HG03378 (cell line): ENCODE data around the gene CD247.

Source experiments
- ATAC-seq: cut with Tn5 transposase; IDR thresholded peaks from one replicate; pipeline ENCODE4 v1.9.1; 2021; ENCODE audit warnings: mild to moderate bottlenecking, moderate library complexity; ENCODE audit not compliant: unreplicated experiment

Gene CD247

DNA sequence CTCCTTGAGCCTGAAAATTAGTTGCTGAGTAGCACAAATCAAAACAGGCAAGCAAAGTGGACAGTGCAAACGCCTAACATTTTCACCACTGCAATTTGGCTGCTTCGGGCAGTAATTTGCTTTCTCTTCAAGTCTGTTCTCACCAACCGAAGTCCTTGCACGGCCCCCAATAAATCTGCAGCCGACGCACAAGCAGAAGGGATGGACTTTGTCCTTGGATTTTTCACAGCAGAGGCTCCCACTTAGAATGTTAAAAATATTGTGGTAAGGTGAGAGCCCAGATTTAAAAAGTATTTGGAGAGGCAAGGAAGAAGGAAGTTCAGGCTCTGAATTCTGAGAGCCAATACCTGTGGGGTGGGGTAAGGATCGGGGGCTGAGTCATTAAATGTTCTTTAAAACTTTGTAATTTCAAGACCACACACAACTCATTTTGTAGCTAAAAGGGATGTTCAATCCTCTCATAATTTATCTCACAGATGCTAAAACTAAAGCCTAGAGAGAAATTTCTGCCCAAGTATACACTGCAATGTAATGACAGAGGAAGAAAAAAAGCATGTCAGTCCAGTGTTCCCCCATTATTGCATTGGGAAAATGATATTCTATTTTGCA, 6.2 kb downstream of the CD247 start:
- ATAC-seq, result no peak

DNA sequence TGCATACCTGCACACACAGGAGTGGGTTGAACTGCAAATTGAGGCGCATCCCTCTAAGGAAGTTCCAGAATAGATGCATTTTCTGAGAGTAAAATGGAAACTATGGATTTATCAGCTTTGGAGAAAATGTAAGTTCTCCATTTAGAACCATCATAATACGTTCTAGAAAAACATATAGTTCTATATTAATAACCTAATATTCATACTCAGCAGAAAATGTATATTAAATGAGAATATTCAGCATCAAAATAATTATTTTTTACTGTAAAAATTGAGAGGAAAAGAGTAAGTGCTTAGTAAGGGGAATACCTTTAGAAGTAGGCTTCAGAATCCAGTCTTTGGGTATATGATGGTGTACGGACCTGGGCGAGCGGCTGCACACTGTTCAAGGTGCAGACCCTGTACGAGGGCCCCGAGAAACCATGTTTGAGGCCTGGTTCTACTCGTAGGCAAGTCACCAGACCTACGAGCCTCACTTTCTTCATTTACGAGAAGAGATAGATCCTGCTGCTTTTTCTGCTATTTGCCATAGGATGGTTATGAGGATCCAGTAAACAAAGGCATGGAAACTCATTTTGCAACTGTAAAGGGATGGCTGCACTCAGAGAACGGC, 6.8 kb downstream of the CD247 start:
- ATAC-seq, result no peak

DNA sequence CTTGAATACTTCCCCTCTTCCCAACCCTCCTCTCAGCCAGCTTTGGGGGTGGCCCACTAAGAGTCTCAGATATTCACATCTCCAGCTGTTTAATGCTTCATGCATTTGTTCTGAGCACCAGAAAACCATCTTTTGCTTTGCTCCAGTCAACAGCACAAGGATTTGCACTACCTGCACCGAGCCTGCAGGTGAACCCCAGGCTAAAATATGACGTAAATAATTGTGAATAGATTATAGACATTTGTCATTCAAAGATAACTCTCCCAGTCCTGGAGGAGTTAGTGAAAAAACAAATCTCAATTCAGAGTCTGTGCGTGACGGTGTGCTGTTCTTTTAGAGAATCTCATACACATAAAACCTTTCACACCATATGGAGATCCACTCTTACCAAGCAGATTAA, 7.4 kb downstream of the CD247 start:
- no peak for ATAC-seq

DNA sequence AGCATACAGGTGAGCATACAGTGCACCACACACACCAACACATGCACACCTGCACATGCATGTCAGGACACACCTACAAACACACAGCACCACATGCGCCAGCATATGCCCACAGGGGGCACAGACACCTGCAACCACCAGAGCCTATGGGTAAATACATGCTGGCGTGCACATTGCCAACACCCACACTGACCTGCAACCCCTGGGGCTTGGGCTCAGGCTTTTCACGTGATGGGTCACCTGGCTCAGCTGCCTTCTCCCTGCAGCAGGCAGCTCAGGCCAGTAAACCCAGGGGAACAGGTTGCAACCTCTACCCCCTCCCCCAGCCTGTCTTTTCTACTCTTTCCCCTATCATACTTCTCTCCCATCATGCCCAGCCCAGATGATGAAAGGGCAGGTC, 8.1 kb downstream of the CD247 start:
- ATAC-seq, result no peak

DNA sequence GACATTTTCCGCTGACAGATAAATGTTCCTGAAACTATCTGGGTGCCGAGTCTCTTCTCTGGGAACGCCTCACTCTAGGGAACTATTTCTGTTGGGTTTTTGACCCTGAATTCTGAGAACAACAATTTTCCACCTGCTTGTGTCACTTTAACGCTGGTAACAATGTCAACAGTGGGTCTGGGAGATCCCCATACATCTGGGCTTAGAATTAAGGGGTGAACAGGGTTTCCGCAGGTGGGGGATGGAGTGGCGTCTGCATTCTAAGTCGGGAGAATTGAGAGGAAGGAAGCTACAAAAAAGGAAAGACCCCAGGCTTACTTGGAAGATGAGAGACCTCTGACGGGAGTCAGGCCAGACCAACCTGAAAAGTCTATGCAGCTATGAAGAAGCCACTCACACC, 8.7 kb downstream of the CD247 start:
- ATAC-seq, result no peak

DNA sequence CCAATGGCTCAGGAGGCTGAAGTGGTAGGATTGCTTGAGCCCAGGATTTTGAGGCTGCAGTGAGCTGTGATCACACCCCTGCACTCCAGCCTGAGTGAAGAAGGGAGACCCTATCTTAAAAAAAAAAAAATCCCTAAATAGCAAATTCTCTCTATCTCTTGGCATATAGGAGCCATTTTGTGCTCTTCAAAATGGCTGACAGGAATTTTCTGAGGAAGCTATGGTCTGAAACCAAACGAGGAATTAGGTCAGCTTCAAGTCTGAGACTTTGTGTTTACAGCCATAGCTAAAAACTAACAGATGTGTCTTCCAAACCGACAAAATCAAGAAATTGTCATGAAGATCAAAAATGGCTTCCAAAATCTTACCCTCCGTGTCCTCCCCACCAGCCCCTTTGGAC, 10.6 kb downstream of the CD247 start:
- no peak for ATAC-seq

DNA sequence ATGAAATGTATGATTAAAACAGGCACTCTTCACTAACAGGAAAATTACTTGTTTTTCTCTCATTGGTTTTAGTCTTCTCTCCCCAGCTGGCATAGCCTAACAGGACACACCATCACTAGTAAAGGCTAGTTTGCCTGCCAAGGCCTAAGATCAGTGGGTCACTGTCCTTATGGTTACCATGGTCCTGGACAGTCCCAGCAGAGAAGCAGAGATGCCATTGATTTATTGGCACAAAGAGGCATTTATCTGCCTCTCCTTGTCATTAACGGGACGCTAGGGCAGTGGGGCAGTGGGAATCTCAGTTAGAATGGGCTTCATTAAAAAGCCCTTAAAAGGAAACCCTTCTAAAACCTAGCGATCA, 13.9 kb downstream of the CD247 start:
- no peak for ATAC-seq

DNA sequence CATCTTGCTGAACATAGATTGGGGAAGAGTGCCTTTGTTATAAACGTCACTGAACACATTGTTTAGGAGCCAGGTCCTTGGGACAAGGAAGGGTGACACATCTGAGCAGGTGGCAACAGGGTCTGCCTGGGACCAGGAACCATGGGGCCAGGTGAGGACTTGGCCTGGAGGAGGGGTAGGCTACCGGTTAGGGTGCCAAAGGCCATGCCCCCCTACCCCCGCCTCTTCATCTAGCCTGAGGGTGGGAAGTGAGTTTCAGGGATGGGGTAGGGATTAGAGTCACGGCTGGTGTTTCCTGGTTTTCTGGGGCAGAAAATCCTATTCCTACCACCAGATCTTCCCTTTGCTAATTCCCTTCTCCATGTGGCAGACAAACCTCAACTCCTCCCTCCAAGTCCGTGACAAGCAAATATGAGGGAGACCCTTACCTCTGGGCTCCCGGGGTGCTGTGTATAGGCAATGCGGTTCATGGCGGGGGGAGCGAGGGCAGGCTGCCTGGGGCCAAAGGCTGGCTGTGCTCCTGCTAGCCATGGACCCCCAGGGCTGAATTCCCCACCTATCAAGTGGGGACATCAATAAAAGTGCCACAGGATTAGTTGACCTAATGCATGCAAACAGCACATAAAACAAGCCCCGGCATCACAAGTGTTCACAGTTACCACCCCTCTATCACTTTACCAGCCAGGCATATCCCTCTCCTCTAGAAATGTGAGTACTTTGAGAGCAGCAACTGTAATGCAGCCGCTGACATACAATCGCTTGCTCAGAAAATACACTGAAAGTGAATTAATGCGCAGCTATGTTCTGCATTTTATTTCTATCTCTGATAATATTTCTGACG, 14.5 kb downstream of the CD247 start:
- no peak for ATAC-seq

DNA sequence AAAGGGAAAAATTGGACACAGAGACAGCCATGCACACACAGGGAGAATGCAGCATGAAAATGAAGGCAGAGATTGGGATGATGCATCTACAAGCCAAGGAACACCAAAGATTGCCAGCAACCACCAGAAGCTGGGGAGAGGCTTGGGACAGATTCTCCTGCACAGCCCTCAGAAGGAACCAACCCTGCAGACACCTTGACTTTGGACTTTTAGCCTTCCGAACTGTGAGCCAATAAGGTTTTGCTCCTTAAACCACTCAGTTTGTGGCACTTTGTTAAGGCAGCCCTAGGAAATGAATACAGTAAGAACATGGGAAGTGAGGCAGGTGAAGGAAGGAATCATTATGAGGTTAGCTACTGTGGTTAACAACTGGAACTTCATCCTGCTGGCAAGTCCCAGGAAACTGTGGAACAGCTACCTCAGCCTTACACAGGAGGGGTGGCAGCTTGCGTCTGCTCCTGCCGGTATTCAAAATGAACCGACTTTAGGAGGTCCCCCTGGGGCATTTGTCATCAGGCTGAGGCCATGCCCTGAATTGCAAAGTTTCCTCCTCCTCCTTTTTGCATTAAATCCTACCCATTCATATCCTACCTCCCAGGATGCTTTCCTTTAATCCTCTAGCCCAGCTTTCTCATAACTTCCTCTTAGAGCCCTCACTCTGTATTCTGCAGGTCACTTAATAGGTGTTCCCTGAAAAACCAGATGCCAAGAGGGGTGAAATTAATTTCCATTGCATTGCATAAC, 15.4 kb downstream of the CD247 start:
- ATAC-seq, result no peak

DNA sequence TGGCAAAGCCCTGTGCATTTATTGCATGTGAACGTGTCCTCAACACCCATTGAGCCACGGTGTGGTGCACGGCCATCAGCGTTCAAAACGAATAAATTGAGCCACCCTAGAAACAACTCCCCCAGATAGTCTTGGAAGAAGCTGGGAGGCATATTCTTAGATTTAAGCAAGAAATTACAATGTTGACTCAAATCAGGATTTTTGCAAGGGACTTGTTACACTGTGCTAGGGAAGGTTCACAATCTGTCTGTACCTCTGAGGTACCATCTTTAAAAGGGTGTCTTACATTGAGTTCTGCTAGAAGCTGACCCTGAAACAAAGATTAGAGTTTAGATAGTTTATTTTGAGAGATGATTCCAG, 16.2 kb downstream of the CD247 start:
- ATAC-seq, result no peak

DNA sequence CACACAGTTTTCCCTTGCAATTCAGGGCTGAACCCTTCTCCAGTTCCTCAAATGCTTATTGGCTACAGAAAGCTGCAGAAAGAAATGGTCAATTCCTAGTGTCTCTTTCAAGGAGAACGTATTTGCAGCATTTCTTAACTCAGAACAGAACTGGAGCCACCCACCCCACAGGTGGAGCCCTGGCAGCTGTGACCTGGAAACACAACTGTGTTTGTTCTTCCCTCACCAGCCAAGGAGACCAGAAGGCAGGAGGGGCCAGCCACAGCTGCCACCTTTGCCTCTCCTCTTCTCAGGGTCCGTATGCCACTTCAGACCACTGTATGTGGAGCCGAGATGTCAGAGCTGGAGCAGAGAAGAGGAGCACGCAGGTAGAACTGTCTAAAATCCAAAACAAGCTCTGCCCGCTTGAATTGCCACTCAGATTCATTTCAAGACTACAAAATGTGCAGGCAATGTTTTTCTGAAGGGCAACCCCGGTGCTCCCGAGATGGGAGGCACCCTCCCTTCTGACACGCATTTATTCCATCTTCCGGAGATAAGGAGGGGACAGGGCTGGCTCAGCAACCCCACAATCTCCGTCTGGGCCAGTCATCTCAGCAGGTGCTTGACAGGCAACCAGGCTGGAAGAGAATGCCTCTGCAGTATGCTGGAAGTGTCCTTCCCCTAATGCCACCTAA, 16.7 kb downstream of the CD247 start:
- no peak for ATAC-seq

DNA sequence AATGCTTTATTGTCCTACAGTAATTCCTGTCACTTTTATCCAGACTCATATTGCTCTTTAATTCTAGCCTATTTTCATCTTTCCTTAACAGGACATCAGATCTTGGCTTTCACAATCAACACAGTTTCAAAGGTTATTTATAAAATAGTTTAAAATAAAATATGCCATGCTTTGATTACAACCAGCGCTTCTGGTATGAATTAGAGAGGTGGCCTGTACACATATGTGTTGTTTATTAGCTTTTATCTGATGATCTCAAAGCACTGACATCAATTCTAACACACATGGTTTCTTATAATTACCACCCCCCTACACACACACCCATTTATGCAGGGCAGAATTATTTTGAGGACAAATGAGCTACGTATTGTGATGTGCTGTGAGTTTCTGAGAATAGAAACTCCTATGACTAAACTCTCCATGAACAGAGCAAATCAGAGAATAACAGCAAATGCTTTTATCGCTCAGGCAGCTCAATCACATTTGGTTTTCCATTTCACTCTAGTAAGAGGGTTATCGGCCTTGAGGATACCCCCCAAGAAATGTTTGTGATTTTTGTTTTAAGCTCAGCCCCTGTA, 18.0 kb downstream of the CD247 start:
- ATAC-seq, result no peak

DNA sequence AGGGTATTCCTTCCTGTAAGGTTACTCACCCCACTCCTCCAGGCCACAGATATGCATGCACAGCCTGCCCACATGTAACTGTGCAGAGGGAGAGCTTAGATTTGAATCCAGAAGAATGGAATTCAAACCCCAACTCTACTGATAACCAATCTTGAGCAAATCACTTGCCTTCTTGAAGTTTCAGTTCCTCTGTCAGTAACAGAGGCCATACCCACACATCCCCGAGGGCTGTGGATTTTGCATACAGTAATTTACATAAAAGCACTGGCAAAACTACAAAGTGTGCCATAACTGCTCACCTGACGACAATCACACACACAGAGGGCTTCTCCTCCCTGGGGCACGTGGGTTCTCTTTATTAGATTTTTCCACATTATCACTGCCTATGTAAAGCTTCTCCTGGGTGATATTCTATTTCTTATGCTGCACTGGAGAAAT, 18.6 kb downstream of the CD247 start:
- ATAC-seq, result peak; percentile 98

DNA sequence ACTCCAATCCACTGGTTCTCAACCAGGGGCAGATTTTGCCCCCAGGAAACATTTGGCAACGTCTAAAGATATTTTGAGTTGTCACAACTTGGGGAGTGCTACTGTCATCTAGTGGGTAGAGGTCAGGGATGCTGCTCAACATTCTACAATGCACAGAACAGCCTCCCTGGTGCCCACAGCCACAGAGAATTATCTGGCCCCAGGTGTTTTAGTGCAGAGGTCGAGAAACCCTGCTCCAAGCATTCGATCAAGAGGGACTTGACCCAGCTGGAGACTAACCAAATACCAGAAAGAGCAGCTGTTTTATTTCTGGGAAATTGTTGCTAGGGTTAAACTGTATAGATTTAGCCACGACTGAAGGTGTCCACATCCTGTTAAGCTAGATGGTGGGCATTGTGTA, 19.2 kb downstream of the CD247 start:
- no peak for ATAC-seq

DNA sequence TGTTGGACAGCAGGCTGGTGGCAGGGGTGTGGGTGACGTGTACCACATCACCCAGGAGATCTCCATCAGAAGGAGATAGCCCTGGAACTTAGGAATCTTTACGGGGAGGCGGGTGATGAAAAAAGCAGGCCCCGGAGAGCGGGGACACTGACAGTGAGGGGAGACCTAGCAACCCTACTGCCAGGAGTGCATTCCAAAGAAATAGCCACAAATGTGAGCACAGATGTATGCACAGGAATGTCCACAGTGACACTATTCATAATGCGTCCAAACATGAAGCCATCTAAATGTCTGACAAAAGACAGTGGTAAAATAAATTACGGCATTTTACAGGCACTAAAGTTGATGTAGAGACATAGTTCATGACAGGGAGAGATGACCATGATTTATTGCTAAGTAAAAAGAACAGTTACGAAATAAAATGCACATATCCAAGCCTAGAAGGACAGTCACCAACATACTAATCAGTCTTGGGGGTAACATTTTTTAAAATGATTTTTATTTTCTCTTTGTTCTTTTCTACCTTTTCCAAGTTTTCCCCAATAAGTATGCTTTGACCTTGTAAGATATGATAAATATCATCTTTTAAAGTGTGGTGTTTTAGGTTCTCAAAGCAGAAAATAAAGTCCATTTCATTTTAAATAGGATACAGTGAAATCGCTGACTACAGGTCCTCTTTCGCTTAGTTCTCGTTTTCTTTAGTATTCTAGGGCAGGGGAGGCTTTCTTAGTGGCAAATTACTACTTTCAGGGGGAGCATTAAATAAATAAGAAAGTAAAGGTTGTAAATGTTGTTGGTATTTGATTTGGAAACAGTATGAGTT, 21.3 kb downstream of the CD247 start:
- ATAC-seq, result no peak

DNA sequence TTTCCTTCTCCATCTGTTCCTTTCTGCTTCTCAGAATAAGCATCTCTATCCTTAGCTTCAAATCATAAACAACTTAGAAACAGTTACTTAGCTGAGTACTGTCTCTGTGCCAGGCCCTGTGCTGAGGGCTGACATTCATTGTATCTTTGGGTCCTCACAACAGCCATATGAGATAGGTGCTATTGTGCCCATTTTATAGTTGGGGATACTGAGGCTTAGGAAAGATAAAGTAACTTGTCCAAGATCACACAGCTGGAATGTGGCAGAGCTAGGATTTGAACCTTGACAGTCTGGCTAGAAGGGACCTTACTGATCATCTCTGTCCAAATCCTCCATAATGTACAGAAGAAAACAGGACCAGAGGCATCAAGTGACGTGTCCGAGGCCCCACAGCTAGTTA, 25.0 kb downstream of the CD247 start:
- no peak for ATAC-seq

DNA sequence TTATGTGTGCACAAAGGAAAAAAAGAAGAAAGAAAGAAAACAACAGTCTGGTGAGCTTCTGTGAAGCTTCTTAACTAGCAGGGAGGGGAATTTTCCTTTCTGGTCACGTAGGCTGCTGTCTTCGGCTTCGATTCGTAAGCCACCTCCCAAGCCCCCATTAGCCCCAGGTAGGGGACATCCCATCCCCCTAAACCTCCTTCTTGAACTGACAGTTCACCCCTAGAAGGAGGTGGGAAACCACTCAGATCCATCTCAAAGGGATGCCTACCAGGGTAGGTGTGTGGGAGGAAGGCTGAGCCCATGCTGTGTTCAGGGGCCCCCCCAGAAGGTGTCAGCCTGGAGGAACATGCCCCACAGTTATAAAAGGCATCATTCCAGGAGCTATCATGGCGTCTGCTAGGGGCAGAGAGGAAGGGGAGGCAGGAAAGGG, 25.8 kb downstream of the CD247 start:
- ATAC-seq, result no peak

DNA sequence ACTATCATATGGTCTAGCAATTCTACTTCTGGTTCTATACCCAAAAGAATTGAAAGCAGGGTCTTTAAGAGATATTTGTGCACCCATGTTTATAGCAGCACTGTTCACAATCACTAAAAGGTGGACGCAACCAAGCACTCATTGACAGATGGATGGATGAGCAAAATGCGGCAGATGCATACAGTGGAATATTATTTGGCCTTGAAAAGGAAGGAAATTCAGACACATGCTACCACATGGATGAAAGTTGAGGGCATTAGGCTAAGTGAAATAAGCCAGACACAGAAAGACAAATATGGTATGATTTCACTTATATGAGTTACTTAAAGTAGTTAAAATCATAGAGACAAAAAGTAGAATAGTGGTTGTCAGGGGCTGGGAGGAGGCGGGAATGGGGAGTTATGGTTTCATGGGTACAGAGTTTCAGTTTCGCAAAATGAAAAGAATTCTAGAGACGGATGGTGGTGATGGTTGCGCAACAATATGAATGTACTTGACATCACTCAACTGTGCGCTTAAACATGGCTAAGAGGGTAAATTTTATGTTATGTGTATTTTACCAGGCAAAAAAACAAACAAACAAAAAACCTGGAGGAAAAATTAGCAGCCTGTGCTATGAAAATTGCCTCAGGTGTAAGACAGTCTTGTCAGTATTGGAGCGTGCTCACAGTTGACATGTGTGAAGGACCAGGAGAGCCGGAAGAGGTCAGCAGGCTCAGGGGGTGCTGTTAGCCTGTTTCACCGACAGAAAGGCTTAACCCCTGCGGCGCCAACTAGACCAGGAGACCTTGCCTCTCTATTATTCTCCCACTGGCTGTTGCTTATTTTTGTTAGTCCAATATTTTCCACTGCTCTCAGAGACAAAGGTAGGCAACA, 26.5 kb downstream of the CD247 start:
- no peak for ATAC-seq

DNA sequence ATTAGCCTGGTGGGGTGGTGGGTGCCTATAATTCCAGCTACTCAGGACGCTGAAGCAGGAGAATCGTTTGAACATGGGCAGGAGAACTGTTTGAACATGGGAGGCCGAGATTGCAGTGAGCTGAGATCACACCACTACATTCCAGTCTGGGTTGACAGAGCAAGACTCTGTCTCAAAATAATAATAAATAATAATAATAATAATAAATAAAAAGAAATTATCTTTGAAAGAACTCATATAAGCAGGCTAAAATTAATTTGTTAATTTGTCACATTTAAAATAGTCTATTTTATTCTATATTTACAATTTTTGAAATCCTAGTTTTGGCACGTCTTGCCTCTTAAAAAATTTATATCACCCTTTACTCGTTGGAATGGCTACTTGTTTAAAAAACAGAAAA, 27.6 kb downstream of the CD247 start:
- no peak for ATAC-seq
